ENCODE data around the gene PWP1.

The PWP1 gene

DNA sequence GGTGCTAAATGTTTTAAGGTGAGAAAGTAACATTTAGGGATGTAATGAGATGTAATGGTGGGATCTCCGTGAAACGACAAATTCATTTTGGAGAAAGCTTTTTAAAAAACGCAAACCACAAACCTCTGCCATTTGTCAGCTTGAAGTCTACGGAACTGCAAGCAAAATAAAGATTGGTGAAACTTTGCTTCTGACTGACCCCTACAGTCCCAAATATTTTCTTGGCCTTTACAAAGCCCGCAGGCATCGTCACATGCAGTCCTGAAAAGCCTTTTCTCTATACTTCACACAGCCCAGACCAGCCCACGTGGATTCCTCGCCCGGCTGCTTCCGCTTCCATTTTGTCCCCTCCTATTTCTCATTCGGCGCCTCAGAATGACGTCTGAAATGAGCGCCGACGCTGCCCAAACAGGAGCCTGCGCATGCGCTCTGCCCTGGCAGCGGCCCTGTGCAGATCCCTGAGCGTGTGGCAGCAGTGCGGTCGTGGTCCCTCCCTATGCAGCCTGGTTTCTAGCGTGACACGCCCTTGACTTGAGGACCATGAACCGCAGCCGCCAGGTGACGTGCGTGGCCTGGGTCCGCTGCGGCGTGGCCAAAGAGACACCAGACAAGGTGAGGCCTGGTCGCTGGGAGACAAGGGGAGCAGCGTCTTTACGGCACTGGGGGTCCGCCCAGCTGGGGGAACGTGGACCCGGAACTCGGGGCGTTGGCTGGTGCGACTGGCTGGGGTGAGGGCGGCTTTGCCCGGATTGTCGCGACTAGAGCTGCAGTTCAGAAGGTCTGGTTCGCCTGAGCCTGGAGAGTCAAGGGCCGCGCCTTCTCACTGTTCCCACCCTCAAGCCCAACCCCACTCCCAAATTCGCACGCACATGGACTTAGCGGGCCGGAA, at the start of gene PWP1:
Gene PWP1 (plus strand): TSS at position 440 of the 889 bp plus-strand sequence. CDS start 101 bp downstream, at position 541.
- FAIRE-seq, result no peak

DNA sequence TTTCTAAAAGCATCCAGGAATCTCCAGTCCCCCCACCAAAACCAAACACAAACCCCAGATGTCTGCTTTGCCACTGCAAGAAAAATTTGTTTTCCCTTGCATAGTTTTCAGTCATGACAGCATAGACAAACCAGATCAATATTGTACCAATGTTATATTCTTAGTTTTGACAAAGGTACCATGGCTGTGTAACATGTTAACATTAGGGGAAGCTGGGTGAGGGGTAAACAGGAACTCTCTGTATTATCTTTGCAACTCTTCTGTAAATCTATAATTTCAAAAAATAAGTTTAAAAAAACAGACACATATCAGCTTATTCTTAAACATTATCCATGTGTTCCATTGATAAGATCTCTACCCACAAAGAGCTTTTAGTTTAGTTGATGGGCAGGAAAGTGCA, 44.4 kb upstream of the PWP1 start:
- FAIRE-seq, result no peak

GRCh38 chr12:107642240-107642639, 43.4 kb upstream of the PWP1 start:
- no peak for FAIRE-seq

DNA sequence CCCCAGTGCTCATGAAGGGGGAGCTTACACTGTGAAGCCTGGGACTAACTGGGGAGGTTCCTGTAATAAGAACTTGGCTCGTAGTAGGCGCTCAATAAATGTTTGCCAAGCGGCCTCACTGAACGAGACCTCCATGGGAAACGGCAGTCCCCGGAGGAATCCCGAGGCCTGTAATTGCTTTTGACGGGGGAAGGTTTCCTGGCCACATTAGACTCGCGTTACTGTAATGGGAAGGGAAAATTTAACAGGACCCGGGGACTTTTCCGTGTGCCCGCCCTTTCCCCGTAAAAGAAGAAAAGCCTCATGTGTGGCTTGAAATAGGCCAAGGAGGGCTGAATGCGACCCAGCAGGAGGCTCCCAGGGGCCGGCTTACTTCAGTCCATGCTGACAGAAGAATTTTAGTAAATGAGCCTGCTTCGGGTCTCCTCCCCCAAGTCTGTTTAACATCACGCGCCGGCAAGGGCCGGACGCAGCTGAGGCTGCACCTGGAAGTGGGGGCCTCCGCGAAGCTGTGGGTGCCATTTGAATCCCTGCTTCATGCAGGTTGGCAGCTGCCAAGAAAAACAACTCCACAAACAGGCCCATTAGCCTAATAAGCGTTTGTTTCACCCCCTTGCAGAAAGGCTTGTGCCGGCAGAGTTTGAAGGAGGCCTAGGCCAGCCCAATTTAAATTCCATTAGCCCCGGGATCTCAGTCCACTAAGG, 39.8 kb upstream of the PWP1 start:
- no peak for FAIRE-seq

- FAIRE-seq, result no peak
Measured at GRCh38 chr12:107646436-107646835, 39.2 kb upstream of the PWP1 start.

DNA sequence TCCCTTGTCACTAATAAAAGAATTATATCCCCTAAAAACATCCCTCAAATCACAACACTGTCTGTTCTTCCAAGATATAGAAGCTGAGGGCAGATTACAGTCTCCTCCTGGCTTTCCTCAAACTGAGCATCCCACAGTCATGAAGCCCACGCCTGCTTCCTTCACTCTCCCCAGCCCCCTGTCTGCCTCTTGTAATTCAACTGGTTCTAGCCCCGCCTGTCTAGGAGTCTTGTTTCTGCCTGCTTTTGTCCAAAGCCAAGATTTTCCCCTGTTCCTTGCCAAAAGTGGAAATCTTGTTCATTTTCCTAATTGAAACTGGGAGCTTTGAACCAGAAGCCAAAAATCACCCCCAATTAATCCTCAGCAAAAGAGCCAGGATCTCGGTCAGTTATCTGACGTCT, 35.9 kb upstream of the PWP1 start:
- FAIRE-seq, result no peak

DNA sequence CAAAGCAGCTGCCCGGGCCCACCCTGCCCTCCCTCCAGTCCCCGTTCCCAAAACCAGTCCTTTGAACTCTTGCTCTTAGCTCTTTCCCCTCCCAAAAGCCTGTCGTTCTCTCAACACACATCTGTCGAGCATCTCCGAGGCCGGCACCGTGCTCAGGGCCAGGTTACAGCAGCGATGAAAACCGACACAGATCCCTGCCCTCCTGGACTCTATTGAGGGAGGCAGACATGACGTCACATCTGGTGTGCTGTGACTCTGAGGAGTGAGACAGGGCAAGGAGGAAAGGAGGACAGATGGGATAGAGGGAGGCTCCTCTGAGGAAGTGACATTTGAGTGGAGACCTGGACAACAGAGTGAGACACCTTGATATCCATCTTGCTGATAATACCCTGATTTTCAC, 34.6 kb upstream of the PWP1 start:
- no peak for FAIRE-seq

- FAIRE-seq, result no peak
Measured at GRCh38 chr12:107651571-107652449, 33.8 kb upstream of the PWP1 start.

- FAIRE-seq, result no peak
Measured at GRCh38 chr12:107653519-107653918, 32.1 kb upstream of the PWP1 start.

DNA sequence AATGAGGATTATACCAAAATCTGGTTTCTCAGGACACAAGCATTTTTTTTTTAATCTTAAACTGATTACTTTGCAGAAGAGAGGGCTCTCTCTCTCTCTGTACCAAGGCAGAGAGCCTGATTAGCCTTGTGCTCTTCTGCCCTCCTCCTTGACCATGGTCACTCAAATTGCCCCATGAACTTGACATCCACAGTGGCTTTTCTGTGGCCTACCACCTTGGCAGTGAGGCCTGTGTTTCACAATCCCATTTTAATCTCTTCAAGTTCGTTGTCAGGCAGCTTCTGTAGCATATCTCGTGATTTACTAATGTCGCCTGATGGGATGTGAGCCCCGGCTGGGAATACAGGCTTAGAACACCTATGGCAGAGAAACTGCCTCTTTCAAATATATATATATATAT, 30.7 kb upstream of the PWP1 start:
- FAIRE-seq, result no peak

DNA sequence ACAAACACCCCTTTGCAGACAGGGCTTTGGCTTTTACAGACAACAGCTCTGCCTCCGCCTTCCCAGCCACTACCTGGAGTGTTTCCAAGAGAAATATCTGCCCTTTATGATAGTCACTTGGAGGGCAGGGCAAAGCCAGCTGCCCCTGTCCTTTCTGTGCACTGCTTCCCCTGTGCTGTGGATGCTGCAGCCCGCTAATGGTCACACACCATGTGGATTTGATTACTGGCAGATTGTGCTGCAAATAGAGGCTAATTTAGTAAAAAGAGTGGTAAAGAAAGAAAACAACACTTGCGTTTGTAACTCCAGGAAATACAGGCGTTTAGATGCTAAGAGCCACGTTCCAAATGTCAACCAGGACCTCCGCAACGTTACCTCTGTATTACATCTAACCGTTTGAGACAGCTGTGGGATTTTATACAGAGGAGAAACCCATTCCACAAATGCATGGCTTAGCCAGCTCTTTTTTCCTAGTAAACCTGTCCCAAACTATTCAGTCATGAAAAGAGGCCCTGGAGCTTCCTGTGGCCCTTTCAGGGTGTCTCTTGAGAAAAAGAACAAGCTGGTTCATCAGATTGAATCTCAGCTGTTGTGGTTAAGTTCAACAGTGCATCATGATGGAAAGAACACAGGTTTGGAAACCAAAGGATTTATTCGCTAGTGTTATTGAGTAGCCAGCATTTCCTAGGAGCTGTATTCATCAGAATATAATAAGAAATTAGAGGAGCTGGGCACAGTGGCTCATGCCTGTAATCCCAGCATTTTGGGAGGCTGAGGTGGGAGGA, 30.1 kb upstream of the PWP1 start:
- no peak for FAIRE-seq

- FAIRE-seq, result no peak
Measured at GRCh38 chr12:107656302-107656701, 29.3 kb upstream of the PWP1 start.

DNA sequence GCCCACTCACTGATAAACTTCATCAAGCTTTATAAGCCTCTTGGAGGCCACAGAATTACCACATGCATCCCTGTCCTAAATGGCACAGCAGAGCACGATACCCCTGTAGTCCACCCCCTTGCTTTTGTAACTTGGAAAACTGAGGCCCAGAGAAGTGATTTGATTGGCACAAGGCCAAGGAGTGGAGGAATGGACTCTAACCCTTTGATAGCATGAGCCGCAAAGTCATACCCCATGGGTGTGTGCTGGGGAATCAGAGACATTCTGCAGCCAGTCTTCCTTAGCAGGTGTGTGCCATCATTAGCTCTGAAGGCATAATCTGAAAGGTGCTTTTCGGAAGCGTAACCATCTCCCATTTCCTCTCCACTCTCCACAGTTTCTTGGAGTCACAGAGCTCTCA, 28.5 kb upstream of the PWP1 start:
- no peak for FAIRE-seq

GRCh38 chr12:107657621-107658020, 28.0 kb upstream of the PWP1 start:
- no peak for FAIRE-seq

DNA sequence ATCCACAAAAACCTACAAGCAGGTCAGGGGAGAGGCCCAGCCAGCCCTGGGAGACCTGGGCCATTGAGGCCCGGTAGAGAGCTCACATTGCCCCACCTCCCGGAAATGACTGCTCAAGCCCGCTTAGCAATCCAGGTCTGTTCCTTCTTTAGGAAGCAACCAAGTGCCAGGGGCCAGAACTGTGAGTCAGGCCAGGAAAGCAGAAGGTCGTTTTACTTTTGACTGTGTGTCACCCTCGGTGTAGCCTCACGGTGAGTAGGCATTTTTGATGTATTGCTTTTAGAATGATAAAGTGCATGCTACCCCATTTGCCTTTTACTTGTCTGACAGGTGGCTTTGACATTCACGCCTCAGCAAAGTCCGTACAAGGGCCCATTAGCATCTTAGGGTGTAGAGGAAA, 25.4 kb upstream of the PWP1 start:
- no peak for FAIRE-seq

DNA sequence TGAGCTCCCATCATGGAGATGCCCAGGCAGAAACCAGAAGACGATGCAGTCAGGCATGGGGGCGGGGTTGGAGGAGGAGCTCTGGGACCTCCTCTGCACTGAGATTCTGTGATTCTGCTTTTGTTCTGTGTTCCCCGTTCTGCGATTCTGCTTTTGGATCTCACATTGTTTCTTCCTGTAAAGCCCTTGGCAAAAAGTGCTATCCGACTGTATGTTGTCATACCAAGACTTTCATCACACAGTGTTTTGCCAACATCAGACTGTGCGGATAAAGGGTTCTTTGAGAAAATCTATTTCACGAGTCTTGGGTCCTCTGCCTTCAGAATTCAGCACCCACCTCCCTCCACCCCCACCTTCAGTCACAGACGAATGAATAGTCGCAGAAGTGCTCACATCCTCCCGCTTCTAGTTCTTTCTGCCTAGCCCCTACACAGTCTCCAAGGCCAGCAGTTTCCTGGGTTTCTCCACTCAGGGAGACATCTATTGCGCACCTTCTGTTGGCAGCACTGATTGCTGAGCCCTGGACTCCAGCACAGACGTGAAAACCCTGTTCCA, 24.7 kb upstream of the PWP1 start:
- FAIRE-seq, result no peak

- FAIRE-seq, result no peak
Measured at GRCh38 chr12:107661830-107662229, 23.8 kb upstream of the PWP1 start.

DNA sequence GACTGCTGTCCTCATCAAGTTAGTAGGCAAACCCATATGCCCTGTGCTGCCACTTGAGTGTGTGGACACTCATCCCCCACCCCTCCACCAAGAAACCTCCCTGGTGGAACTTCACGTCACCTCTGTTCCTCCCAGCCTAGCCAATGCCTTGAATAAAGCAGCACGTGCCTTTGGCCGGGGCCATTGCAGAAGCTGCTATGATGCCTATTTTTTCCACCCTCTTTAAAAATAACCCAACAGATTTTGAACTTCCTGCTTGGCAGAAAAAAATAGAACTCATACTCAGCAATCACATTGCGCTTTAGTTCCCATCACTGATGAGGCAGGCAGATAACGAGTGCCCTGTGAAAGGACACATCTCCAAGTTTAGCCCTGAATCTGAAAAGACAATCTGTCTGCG, 23.1 kb upstream of the PWP1 start:
- FAIRE-seq, result no peak

GRCh38 chr12:107663277-107663676, 22.3 kb upstream of the PWP1 start:
- FAIRE-seq, result no peak

- no peak for FAIRE-seq
Measured at GRCh38 chr12:107666009-107666408, 19.6 kb upstream of the PWP1 start.

- FAIRE-seq, result no peak
Measured at GRCh38 chr12:107667464-107667863, 18.1 kb upstream of the PWP1 start.

Measured in colon (tissue), 2 donors.